ENCODE results near the gene TTN.

TTN gene

DNA sequence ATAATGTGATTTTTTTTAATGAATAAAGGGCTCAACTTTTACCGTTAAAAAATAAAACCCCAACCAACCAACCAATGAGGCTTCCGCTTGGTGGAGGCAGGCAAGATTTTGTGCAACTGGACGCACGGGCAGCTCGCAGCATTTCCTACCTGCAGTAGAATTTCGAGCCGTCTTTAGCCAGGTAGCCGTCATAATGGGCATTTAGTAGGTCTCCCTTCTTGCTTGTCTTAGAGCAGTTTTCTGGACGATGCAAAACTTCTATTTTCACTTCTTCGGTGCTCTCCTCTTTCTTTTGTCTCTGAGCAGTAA, 329.1 kb downstream of the TTN start:
- peak overlapping the region; percentile 50 for H3K4me3 ChIP-seq (ENCODE audit: control insufficient read depth, low read depth, low read length)
- TF ChIP-seq, protein P1, sequence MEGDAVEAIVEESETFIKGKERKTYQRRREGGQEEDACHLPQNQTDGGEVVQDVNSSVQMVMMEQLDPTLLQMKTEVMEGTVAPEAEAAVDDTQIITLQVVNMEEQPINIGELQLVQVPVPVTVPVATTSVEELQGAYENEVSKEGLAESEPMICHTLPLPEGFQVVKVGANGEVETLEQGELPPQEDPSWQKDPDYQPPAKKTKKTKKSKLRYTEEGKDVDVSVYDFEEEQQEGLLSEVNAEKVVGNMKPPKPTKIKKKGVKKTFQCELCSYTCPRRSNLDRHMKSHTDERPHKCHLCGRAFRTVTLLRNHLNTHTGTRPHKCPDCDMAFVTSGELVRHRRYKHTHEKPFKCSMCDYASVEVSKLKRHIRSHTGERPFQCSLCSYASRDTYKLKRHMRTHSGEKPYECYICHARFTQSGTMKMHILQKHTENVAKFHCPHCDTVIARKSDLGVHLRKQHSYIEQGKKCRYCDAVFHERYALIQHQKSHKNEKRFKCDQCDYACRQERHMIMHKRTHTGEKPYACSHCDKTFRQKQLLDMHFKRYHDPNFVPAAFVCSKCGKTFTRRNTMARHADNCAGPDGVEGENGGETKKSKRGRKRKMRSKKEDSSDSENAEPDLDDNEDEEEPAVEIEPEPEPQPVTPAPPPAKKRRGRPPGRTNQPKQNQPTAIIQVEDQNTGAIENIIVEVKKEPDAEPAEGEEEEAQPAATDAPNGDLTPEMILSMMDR (IDR thresholded peaks at IDR 0.05; ENCODE audit: control insufficient read depth, insufficient read depth, low read depth, low read length, missing control alignments): no peak
- DNase-seq (ENCODE audit: low read depth): no peak

DNA sequence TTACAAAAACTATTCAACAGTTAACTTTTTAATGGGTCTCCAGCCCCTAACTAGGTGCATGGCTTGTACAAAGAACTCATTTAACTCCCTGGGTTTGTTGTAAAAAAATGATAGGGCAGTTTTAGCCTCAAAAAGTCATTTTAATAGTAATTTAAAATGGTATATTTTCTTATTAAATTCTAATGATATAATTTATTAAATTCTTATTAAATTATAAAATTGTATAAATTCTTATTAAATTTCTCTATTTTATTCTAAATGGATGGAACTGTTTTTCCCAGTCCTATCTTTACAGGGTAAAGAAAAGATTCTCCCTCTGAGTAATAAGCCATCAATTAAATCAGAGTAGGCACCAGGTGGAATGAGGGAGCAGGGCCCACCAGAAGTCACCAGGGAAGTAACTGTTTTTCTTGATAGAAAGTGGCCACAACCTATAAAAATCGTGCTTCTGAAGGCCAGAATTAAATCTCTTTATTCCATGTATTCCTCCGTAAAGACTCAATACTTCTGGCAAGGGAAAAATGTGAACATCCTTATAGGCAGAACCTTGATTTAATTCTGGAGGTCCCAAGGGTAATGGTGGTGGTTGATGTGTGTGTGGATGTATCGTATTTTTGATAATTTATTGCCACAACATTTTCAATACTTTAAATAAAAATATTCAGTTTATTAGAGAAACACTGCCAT, 329.6 kb downstream of the TTN start:
- peak overlapping the region; percentile 50 for H3K4me3 ChIP-seq (ENCODE audit: control insufficient read depth, low read depth, low read length)
- TF ChIP-seq, protein P1 (IDR thresholded peaks at IDR 0.05; ENCODE audit: control insufficient read depth, insufficient read depth, low read depth, low read length, missing control alignments): no peak
- no peak for DNase-seq (ENCODE audit: low read depth)

DNA sequence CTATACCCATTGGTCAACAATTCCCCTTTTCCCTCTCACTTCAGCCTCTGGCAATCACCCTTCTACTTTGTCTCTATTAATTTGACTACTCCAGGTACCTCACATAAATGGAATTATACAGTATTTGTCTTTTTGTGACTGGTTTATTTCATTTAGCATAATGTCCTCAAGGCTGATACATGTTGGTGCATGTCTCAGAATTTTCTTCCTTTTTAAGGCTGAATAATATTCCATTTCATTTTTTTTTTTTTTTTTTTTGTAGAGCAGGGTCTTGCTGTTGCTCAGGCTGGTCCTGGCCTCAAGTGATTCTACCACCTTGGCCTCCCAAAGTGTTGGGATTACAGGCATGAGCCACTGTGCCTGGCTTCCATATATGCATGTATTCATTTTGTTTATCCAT, 330.7 kb downstream of the TTN start:
- no peak for DNase-seq (ENCODE audit: low read depth)
- TF ChIP-seq, protein P1 (IDR thresholded peaks at IDR 0.05; ENCODE audit: control insufficient read depth, insufficient read depth, low read depth, low read length, missing control alignments): no peak
- no peak overlapping the region for H3K4me3 ChIP-seq (ENCODE audit: control insufficient read depth, low read depth, low read length)
